K562 (cell line): ENCODE results near the gene MRPL4. TPM values are rescaled to one million over a fixed set of nuclear protein-coding genes. Genes with fewer than 3 reads are reported as not detected.
A peak's percentile ranks its signal among the peaks of the same experiment; 100 is the strongest.

Experiments
- BDP1 ChIP-seq: IDR thresholded peaks from 3 replicates; pipeline ENCODE4 v1.6.1; 2011; ENCODE audit not compliant: insufficient read length, insufficient read depth
- CREB1 ChIP-seq, 2 experiments: sonication (generic) in 1 of 2; formaldehyde crosslinking in 1 of 2; IDR thresholded peaks; 2 replicates each; pipeline versions ENCODE4 v1.6.1 to v1.8.0; 2012 to 2022; ENCODE audit warnings: inconsistent platforms in 1 of 2, mild to moderate bottlenecking in 1 of 2, missing genetic modification reagents in 1 of 2, moderate library complexity in 1 of 2
- ETV6 ChIP-seq, 3 experiments: fragments of 150-350 bp in 1 of 3; sonication (generic) in 1 of 3; formaldehyde crosslinking in 1 of 3; IDR thresholded peaks; 2 replicates each; pipeline versions ENCODE4 v1.6.1 to v1.8.0; 2014 to 2022; ENCODE audit warnings: borderline replicate concordance in 2 of 3, low read depth in 2 of 3, antibody characterized with exemption in 1 of 3, low read length in 1 of 3, mild to moderate bottlenecking in 1 of 3, missing genetic modification reagents in 1 of 3
- FOXA1 ChIP-seq: fragments of 450-650 bp; IDR thresholded peaks from 2 replicates; pipeline ENCODE4 v1.6.1; 2016; ENCODE audit warnings: mild to moderate bottlenecking, borderline replicate concordance
- ILF3 ChIP-seq: fragments of 450-650 bp; IDR thresholded peaks from 2 replicates; pipeline ENCODE4 v1.6.1; 2018; ENCODE audit warnings: antibody characterized with exemption, mild to moderate bottlenecking, moderate library complexity, borderline replicate concordance
- NCOA4 ChIP-seq: fragments of 450-650 bp; IDR thresholded peaks from 2 replicates; pipeline ENCODE4 v1.6.1; 2018; ENCODE audit warnings: mild to moderate bottlenecking; ENCODE audit not compliant: partially characterized antibody
- POLR2A ChIP-seq: fragments of 450-650 bp; conservative IDR thresholded peaks from 2 replicates; pipeline ENCODE4 v1.6.1; 2016
- POLR3G ChIP-seq: IDR thresholded peaks from 2 replicates; pipeline ENCODE4 v1.6.1; 2011; ENCODE audit not compliant: insufficient read length, insufficient replicate concordance; ENCODE audit errors: extremely low read depth
- PRDM10 ChIP-seq: fragments of 450-650 bp; IDR thresholded peaks from 2 replicates; pipeline ENCODE4 v1.6.1; 2018; ENCODE audit not compliant: partially characterized antibody
- TSC22D4 ChIP-seq: fragments of 450-650 bp; IDR thresholded peaks from 2 replicates; pipeline ENCODE4 v1.6.1; 2016; ENCODE audit warnings: missing genetic modification characterization, missing biosample characterization, control low read depth
- ZNF133 ChIP-seq: fragments of 250-450 bp; sonication (Bioruptor Pico); IDR thresholded peaks from 2 replicates; pipeline ENCODE4 v1.4.0; 2020; ENCODE audit warnings: mild to moderate bottlenecking
- ZNF589 ChIP-seq: fragments of 200-800 bp; sonication (Bioruptor generic); IDR thresholded peaks from 2 replicates; pipeline ENCODE4 v1.6.1; 2016; ENCODE audit warnings: low read depth, missing genetic modification characterization, missing compliant biosample characterization
- ZNF655 ChIP-seq: fragments of 250-450 bp; sonication (Bioruptor Pico); IDR thresholded peaks from 2 replicates; pipeline ENCODE4 v1.5.0; 2021
- polyA plus RNA-seq, 8 experiments: library from polyadenylated mRNA; depleted of rRNA in 4 of 8; stranded (reverse) in 5 of 8; unstranded in 3 of 8; fragments of >200 nt; fragmentation: Nextera tagmentation in 2 of 8; fragmentation: Illumina TruSeq in 1 of 8; extraction: Ambion mirVana in 2 of 8; extraction: Trizol in 1 of 8; gene quantifications; 2 replicates each; pipeline versions ENCODE4 v1.2.1 to v1.2.3, GENCODE V29; 2011 to 2014; ENCODE audit warnings: inconsistent platforms in 1 of 8, missing spikeins in 1 of 8
- total RNA-seq, 7 experiments: library from RNA; depleted of rRNA in 6 of 7; stranded (reverse); fragments of >200 nt in 6 of 7; fragmentation: Illumina TruSeq in 2 of 7; extraction: Trizol in 2 of 7; gene quantifications; 2 replicates each; pipeline versions ENCODE4 v1.2.1 to v1.2.3, GENCODE V29; 2011 to 2021; ENCODE audit warnings: low replicate concordance in 1 of 7
- TF ChIP-seq, protein P1 (sequence below): fragments of 250-450 bp; sonication (Bioruptor Pico); IDR thresholded peaks from 2 replicates; pipeline ENCODE4 v1.9.0; 2021; ENCODE audit warnings: mild to moderate bottlenecking, inconsistent platforms

The MRPL4 gene
- total and polyA plus RNA-seq, 9 of the 15 experiments (the other 6 are each of a cell fraction or from before 2014, with no cell fraction given), result 1.4 to 239 (median 64.9) TPM

DNA sequence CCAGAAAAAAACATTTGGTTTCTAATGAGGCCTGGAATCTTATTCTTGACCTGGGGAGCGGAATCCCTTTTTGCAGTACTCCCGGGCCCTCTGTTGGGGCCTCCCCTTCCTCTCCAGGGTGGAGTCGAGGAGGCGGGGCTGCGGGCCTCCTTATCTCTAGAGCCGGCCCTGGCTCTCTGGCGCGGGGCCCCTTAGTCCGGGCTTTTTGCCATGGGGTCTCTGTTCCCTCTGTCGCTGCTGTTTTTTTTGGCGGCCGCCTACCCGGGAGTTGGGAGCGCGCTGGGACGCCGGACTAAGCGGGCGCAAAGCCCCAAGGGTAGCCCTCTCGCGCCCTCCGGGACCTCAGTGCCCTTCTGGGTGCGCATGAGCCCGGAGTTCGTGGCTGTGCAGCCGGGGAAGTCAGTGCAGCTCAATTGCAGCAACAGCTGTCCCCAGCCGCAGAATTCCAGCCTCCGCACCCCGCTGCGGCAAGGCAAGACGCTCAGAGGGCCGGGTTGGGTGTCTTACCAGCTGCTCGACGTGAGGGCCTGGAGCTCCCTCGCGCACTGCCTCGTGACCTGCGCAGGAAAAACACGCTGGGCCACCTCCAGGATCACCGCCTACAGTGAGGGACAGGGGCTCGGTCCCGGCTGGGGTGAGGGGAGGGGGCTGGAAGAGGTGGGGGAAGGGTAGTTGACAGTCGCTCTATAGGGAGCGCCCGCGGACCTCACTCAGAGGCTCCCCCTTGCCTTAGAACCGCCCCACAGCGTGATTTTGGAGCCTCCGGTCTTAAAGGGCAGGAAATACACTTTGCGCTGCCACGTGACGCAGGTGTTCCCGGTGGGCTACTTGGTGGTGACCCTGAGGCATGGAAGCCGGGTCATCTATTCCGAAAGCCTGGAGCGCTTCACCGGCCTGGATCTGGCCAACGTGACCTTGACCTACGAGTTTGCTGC is 35.1 kb downstream of the MRPL4 start, which contains the start of gene ICAM4 (continued):
- TF ChIP-seq ETV6 (IDR thresholded peaks at IDR 0.05; ENCODE audit: borderline replicate concordance in 1 of 2, low read depth in 2 of 2, low read length in 1 of 2) (no peak), ETV6 (CRISPR knock-in tag; IDR thresholded peaks at IDR 0.05; ENCODE audit: borderline replicate concordance) (no peak), POLR2A (peak; percentile 76), ZNF655 (CRISPR knock-in tag) (no peak), POLR3G (no peak), ZNF133 (CRISPR knock-in tag) (no peak), ZNF589 (CRISPR knock-in tag) (peak; percentile 58; the same call in 1 of the 2 replicates), FOXA1 (no peak), BDP1 (no peak), CREB1 (IDR thresholded peaks at IDR 0.05) (0 out of 2 replicates have a peak, but pooled peaks have one; percentile 4), CREB1 (CRISPR knock-in tag; IDR thresholded peaks at IDR 0.05) (peak; percentile 7; the same call in 1 of the 2 replicates), TSC22D4 (tag) (no peak), PRDM10 (no peak), ILF3 (no peak), NCOA4 (no peak)
- TF ChIP-seq, protein P1, sequence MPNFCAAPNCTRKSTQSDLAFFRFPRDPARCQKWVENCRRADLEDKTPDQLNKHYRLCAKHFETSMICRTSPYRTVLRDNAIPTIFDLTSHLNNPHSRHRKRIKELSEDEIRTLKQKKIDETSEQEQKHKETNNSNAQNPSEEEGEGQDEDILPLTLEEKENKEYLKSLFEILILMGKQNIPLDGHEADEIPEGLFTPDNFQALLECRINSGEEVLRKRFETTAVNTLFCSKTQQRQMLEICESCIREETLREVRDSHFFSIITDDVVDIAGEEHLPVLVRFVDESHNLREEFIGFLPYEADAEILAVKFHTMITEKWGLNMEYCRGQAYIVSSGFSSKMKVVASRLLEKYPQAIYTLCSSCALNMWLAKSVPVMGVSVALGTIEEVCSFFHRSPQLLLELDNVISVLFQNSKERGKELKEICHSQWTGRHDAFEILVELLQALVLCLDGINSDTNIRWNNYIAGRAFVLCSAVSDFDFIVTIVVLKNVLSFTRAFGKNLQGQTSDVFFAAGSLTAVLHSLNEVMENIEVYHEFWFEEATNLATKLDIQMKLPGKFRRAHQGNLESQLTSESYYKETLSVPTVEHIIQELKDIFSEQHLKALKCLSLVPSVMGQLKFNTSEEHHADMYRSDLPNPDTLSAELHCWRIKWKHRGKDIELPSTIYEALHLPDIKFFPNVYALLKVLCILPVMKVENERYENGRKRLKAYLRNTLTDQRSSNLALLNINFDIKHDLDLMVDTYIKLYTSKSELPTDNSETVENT (CRISPR knock-in tag), result 0 out of 2 replicates have a peak, but pooled peaks have one; percentile 12
